K562 (cell line): Measurements from ENCODE around the gene TMEM107. TPM values are rescaled to one million over a fixed set of nuclear protein-coding genes. Genes with fewer than 3 reads are reported as not detected.

ENCODE experiments used
- DMBX1 ChIP-seq: fragments of 250-450 bp; sonication (Bioruptor Pico); IDR thresholded peaks from 2 replicates; pipeline ENCODE4 v1.8.0; 2022; ENCODE audit warnings: inconsistent platforms, mild to moderate bottlenecking, moderate library complexity, borderline replicate concordance
- MGA ChIP-seq: fragments of 450-650 bp; IDR thresholded peaks from 2 replicates; pipeline ENCODE4 v1.6.1; 2016; ENCODE audit warnings: mild to moderate bottlenecking, moderate library complexity
- TEAD1 ChIP-seq, 2 experiments: fragments of 450-650 bp in 1 of 2; sonication (generic) in 1 of 2; formaldehyde crosslinking; IDR thresholded peaks; 2 replicates each; pipeline versions ENCODE4 v1.4.0 to v1.8.0; 2020 to 2022; ENCODE audit warnings: mild to moderate bottlenecking in 2 of 2, missing genetic modification reagents in 1 of 2
- TRIM25 ChIP-seq: fragments of 450-650 bp; IDR thresholded peaks from 2 replicates; pipeline ENCODE4 v1.7.0; 2016; ENCODE audit warnings: borderline replicate concordance
- polyA plus RNA-seq, 8 experiments: library from polyadenylated mRNA; depleted of rRNA in 4 of 8; stranded (reverse) in 5 of 8; unstranded in 3 of 8; fragments of >200 nt; fragmentation: Nextera tagmentation in 2 of 8; fragmentation: Illumina TruSeq in 1 of 8; extraction: Ambion mirVana in 2 of 8; extraction: Trizol in 1 of 8; gene quantifications; 2 replicates each; pipeline versions ENCODE4 v1.2.1 to v1.2.3, GENCODE V29; 2011 to 2014; ENCODE audit warnings: inconsistent platforms in 1 of 8, missing spikeins in 1 of 8
- total RNA-seq, 7 experiments: library from RNA; depleted of rRNA in 6 of 7; stranded (reverse); fragments of >200 nt in 6 of 7; fragmentation: Illumina TruSeq in 2 of 7; extraction: Trizol in 2 of 7; gene quantifications; 2 replicates each; pipeline versions ENCODE4 v1.2.1 to v1.2.3, GENCODE V29; 2011 to 2021; ENCODE audit warnings: low replicate concordance in 1 of 7

The TMEM107 gene
- total and polyA plus RNA-seq, 9 of the 15 experiments (the other 6 are each of a cell fraction or from before 2014, with no cell fraction given), result 7.1 to 26.2 (median 16.9) TPM

GRCh38 chr17:8223356-8224126 lies 47.4 kb upstream of the TMEM107 start (continued):
- no peak for TF ChIP-seq TRIM25
- TF ChIP-seq MGA, result peak; percentile 92
- TF ChIP-seq TEAD1 (CRISPR knock-in tag; IDR thresholded peaks at IDR 0.05), result 0 out of 4 replicates have a peak, but pooled peaks have one; percentile 25 to 41
- peak; percentile 56; the same call in 1 of the 2 replicates for TF ChIP-seq DMBX1 (CRISPR knock-in tag)
